NB4 (cell line): Measurements from ENCODE around the gene ADAMTS7.

Source experiments
- POLR2A ChIP-seq: IDR thresholded peaks from 2 replicates; pipeline ENCODE4 v1.6.1; 2011; ENCODE audit warnings: mild to moderate bottlenecking; ENCODE audit not compliant: insufficient read length; ENCODE audit errors: extremely low read depth
- TF ChIP-seq, protein P1 (sequence below): IDR thresholded peaks from one replicate; pipeline ENCODE4 v1.5.1; 2012; ENCODE audit warnings: low read depth, low read length

DNA sequence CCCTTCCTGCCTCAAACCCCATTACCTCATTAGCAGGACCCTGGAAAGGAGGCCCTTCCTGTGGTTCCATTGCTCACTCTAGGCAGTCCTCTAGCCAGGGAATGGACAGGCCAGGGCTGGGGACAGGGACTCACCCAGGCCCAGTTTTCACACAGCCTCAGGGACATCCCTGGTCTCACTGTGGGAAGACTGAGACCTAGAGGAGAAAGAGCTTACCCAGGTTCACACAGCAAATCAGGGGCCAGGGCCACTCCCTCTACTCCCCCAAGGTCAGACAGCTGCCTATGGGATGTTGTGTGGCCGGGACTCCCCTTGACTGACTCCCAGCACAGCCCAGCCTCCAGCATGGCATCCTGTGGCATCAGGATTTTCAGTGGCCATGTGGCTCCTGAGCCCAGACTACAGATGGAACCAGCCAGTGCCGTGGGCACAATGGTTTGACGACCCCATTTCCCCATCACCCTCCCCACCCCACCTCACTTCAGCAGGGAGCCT, 49.3 kb downstream of the ADAMTS7 start:
- TF ChIP-seq, protein P1, sequence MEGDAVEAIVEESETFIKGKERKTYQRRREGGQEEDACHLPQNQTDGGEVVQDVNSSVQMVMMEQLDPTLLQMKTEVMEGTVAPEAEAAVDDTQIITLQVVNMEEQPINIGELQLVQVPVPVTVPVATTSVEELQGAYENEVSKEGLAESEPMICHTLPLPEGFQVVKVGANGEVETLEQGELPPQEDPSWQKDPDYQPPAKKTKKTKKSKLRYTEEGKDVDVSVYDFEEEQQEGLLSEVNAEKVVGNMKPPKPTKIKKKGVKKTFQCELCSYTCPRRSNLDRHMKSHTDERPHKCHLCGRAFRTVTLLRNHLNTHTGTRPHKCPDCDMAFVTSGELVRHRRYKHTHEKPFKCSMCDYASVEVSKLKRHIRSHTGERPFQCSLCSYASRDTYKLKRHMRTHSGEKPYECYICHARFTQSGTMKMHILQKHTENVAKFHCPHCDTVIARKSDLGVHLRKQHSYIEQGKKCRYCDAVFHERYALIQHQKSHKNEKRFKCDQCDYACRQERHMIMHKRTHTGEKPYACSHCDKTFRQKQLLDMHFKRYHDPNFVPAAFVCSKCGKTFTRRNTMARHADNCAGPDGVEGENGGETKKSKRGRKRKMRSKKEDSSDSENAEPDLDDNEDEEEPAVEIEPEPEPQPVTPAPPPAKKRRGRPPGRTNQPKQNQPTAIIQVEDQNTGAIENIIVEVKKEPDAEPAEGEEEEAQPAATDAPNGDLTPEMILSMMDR: no peak
- no peak for TF ChIP-seq POLR2A
